GM23248 (cell line): ENCODE results near the gene SEMA6B.

ENCODE experiments used
- EZH2 ChIP-seq: fragments of 200-600 bp; sonication (generic); IDR thresholded peaks from 2 replicates; pipeline ENCODE4 v1.6.1; 2018; ENCODE audit warnings: antibody characterized with exemption, mild to moderate bottlenecking; ENCODE audit not compliant: insufficient read depth, poor library complexity, severe bottlenecking
- EZH2phosphoT487 ChIP-seq: fragments of 200-600 bp; sonication (generic); IDR thresholded peaks from 2 replicates; pipeline ENCODE4 v1.6.1; 2018; ENCODE audit warnings: antibody characterized with exemption, moderate library complexity, mild to moderate bottlenecking, low read depth; ENCODE audit not compliant: insufficient read depth

DNA sequence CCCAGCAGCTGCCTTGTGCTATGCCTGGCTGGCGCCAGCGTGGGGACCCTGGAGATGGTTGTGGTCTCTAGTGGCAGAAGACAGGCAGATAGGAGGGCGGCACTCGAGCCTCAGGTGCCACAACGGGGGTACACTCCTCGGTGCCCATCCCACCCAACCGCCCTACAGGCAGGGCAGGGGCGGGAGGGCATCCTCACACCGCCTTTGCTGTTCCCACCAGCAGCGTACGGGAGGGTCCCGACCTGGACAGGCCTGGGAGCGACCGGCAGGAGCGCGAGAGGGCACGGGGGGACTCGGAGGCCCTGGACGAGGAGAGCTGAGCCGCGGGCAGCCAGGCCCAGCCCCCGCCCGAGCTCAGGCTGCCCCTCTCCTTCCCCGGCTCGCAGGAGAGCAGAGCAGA, 57.8 kb downstream of the SEMA6B start:
- TF ChIP-seq EZH2 (no peak), EZH2phosphoT487 (no peak)
